RCC 7860 (cell line): ENCODE results near the gene RPAIN.

Source experiments
- DNase-seq: peaks from one replicate; pipeline ENCODE4 v3.0.0-alpha.2; 2015; ENCODE audit warnings: low spot score
- FAIRE-seq: peaks from 2 replicates; lab custom pipeline; 2012; peaks lifted over from hg19 to GRCh38; lab: Jason Lieb, UNC

RPAIN gene

GRCh38 chr17:5481451-5481850 is 61.5 kb downstream of the RPAIN start:
- no peak for DNase-seq
- FAIRE-seq: no peak
